GM12872 (cell line): Measurements from ENCODE around the gene TAS2R40.

Experiments used
- CTCF ChIP-seq: IDR thresholded peaks from 3 replicates; pipeline ENCODE4 v1.5.1; 2011; ENCODE audit warnings: low read depth, mild to moderate bottlenecking, low read length, moderate library complexity; ENCODE audit not compliant: insufficient read depth

The TAS2R40 gene

GRCh38 chr7:143243614-143244013 lies 21.8 kb downstream of the TAS2R40 start:
- no peak for TF ChIP-seq CTCF

DNA sequence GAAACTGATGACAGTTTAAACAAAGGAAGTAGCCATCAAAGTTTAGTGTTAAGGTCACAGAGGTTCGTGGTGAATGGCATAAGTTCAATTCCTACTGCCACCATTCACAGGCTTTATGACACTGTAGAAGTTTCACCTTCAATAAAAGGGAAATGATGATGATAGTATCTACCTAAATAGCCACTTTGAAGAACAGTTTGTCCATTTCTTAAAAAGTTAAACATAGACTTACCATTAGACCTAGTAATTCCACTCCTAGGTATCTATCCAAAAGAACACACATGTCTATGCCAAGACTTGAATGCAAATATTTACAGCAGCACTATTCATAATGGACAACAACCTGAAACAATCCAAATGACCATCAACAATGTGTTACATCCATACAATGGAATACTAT lies 22.5 kb downstream of the TAS2R40 start:
- TF ChIP-seq CTCF: no peak

DNA sequence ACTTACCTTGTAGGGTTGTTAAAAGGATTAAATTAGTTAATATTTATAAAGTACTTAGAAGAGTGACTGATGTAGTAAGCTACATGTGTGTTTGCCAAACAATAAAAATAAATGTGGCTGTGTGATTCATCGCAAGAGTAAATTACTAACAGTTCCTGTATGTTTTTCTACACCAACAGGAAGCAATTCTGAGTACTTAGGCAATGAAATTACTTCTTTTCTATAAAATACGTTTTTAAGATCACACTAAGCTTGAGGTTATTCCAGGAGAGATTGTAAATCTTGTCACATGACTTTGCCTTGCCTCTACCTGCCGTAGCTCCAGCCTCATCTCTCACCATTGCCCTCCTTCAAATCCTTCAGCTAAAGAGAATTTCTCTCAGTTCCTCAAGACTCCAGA lies 23.3 kb downstream of the TAS2R40 start:
- TF ChIP-seq CTCF: no peak

DNA sequence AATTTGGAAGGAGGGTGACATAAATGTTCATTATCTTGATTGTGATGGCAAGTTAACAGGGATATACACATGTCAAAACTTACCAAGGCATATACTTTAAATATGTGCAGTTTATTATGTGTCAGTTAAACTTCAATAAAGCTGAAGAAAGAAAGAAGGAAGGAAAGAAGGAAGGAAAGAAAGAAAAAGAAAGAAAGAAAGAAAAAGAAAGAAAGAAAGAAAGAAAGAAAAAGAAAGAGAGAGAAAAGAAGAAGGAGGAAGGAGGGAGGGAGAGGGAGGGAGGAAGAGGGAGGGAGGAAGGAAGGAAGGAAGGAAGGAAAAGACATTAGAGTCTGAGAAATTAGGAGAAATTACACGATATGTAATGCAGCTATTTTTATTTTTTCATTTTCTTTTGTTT lies 25.5 kb downstream of the TAS2R40 start:
- no peak for TF ChIP-seq CTCF

DNA sequence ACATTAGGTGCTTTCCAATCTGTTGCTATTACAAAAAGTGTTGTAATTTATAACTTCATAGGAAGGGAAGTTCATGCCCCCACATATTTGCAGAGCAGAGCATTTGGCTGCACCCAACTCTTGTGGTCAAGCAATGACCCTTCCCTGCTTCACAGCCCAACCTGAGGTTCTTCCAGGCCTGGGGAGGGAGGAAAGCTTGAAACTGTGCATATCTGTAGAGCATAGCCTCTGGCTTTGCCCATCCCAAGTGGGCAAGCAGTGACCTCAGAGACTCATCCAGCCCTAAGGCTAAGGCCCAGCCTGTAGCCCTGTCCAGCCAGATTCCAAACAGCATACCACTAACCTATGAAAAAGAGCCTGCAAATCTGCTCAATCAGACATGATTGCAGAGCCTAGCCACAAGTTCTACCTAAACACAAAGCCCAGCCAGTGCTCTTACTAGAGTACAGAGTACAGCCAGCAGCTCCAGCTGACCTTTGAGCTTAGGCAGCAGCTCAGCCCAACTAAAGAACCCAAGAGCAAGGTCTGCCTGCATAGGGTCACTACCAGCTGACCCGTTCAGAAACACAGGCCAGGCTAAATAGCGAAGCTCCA lies 27.0 kb downstream of the TAS2R40 start:
- TF ChIP-seq CTCF: no peak

- no peak for TF ChIP-seq CTCF
Measured at GRCh38 chr7:143250199-143250598, 28.4 kb downstream of the TAS2R40 start.

DNA sequence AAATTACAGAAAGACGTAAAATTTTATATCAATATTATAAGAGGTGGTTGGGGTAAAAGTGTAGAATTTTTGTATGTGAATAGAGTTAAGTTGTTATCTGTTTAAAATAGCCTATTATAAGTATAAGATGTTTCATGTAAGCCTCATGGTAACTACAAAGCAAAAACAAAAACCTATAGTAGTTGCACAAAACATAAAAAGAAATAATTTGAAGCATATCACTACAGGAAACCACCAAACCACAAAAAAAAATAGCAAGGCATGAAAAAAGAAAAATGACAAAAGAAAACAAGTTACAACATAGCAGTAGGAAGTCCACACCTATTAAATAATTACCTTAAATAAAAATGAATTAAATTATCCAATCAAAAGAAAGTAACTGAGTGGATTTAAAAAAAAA lies 29.0 kb downstream of the TAS2R40 start:
- TF ChIP-seq CTCF: no peak
